ENCODE data around the gene CYFIP1. TPM values are rescaled to one million over a fixed set of nuclear protein-coding genes. Genes with fewer than 3 reads are reported as not detected.

Gene CYFIP1
- polyA plus RNA-seq, 3 donors: 47.1 to 85.5 (median 63.8) TPM

DNA sequence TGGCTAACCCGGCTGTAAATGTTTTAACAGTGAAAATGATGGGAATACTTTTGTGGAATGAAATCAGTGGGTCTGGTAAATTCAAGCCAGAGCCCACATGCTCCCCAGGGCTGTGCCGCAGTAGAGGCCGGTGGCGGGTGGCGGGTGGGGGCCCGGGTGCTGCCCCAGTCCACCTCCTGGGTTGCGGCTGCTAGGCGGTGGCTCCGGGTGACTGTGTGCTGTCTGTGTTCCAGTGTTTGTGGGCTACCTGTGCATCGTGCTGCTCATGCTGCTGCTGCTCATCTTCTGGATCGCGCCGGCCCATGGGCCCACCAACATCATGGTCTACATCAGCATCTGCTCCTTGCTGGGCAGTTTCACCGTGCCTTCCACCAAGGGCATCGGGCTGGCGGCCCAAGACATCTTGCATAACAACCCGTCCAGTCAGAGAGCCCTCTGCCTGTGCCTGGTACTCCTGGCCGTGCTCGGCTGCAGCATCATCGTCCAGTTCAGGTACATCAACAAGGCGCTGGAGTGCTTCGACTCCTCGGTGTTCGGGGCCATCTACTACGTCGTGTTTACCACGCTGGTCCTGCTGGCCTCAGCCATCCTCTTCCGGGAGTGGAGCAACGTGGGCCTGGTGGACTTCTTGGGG is 156.6 kb downstream of the CYFIP1 start:
- DNase-seq: no peak
- Mint-ChIP-seq H3K4me1 (no peaks in the 10 kb centered on the region), H3K9me3 (no peaks in the 10 kb centered on the region), H3K4me3 (no peak overlapping the region), H3K36me3 (peaks cover 10 to 21% of the 10 kb centered on the region in 2 donors), H3K27ac (no peak overlapping the region), H3K27me3 (ENCODE audit: low read depth in 3 of 3) (peaks cover 0 to 2% (median 0%) of the 10 kb centered on the region in 3 donors)
- intact Hi-C loops (cut with micrococcal nuclease): no loop called here
- no peak overlapping the region for H2AFZ ChIP-seq (ENCODE audit: insufficient read depth, low read depth, low read length, poor library complexity, severe bottlenecking)
- no peaks in the 10 kb centered on the region for H4K20me1 ChIP-seq (ENCODE audit: insufficient read depth, low read length)
- H3K9ac ChIP-seq (ENCODE audit: insufficient read depth, low read length, poor library complexity, severe bottlenecking): no peak overlapping the region
- H3K4me1 ChIP-seq (ENCODE audit: control insufficient read depth in 1 of 2, insufficient read depth in 2 of 2, low read length in 2 of 2): no peaks in the 10 kb centered on the region
- no peak overlapping the region for H3K27ac ChIP-seq (ENCODE audit: low read depth in 1 of 2, low read length in 2 of 2)
- no peaks in the 10 kb centered on the region for H3K9me3 ChIP-seq (replicated peaks in 1 of 2; ENCODE audit: control insufficient read depth in 1 of 2, insufficient read depth in 1 of 2, low read length in 2 of 2)
- no peak overlapping the region for H3K4me3 ChIP-seq (replicated peaks in 1 of 3; ENCODE audit: low read depth in 2 of 3, low read length in 3 of 3)
- no peak overlapping the region for H3K4me2 ChIP-seq (replicated peaks; ENCODE audit: extremely low read depth, low read length, poor library complexity, severe bottlenecking)
- peaks cover 0 to 4% of the 10 kb centered on the region in 2 donors for H3K36me3 ChIP-seq (replicated peaks in 1 of 2; ENCODE audit: control insufficient read depth in 1 of 2, insufficient read depth in 2 of 2, low read length in 2 of 2)
- no peaks in the 10 kb centered on the region for H3K27me3 ChIP-seq (ENCODE audit: control insufficient read depth in 2 of 2, insufficient read depth in 2 of 2, low read length in 2 of 2)
- H3K79me2 ChIP-seq (ENCODE audit: insufficient read depth, low read length): no peaks in the 10 kb centered on the region
- TF ChIP-seq, protein P1, sequence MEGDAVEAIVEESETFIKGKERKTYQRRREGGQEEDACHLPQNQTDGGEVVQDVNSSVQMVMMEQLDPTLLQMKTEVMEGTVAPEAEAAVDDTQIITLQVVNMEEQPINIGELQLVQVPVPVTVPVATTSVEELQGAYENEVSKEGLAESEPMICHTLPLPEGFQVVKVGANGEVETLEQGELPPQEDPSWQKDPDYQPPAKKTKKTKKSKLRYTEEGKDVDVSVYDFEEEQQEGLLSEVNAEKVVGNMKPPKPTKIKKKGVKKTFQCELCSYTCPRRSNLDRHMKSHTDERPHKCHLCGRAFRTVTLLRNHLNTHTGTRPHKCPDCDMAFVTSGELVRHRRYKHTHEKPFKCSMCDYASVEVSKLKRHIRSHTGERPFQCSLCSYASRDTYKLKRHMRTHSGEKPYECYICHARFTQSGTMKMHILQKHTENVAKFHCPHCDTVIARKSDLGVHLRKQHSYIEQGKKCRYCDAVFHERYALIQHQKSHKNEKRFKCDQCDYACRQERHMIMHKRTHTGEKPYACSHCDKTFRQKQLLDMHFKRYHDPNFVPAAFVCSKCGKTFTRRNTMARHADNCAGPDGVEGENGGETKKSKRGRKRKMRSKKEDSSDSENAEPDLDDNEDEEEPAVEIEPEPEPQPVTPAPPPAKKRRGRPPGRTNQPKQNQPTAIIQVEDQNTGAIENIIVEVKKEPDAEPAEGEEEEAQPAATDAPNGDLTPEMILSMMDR (IDR thresholded peaks at IDR 0.05): no peak
- WGBS (ENCODE audit: insufficient coverage): 95% methylated on average over 26 of the region's 29 CpGs

DNA sequence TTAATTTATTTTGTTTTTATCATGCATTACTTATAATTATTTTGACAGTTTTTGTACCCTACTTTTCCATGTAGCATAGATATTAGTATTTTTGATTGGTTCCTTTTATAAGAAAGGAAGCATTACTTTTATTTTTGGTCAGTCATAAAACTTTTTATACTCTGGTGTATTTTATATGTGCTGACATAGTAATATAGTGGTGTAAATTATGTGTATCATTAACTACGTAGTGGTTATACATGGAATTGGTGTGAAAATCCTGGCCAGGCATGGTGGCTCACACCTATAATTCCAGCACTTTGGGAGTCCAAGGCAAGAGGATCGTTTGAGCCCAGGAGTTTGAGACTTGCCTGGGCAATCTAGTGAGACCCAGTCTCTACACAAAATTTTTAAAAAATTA is 160.5 kb downstream of the CYFIP1 start:
- Mint-ChIP-seq H3K36me3 (peaks cover 7 to 21% of the 10 kb centered on the region in 2 donors), H3K27ac (no peak overlapping the region), H3K4me3 (no peak overlapping the region), H3K9me3 (no peaks in the 10 kb centered on the region), H3K27me3 (ENCODE audit: low read depth in 3 of 3) (peaks cover 0 to 2% (median 0%) of the 10 kb centered on the region in 3 donors), H3K4me1 (no peaks in the 10 kb centered on the region)
- TF ChIP-seq, protein P1 (IDR thresholded peaks at IDR 0.05): no peak
- H3K27me3 ChIP-seq (ENCODE audit: control insufficient read depth in 2 of 2, insufficient read depth in 2 of 2, low read length in 2 of 2): no peaks in the 10 kb centered on the region
- H3K9me3 ChIP-seq (replicated peaks in 1 of 2; ENCODE audit: control insufficient read depth in 1 of 2, insufficient read depth in 1 of 2, low read length in 2 of 2): no peaks in the 10 kb centered on the region
- no peak overlapping the region for H3K4me2 ChIP-seq (replicated peaks; ENCODE audit: extremely low read depth, low read length, poor library complexity, severe bottlenecking)
- H3K36me3 ChIP-seq (replicated peaks in 1 of 2; ENCODE audit: control insufficient read depth in 1 of 2, insufficient read depth in 2 of 2, low read length in 2 of 2): peaks cover 0 to 4% of the 10 kb centered on the region in 2 donors
- intact Hi-C loops (cut with micrococcal nuclease): no loop called here
- H3K27ac ChIP-seq (ENCODE audit: low read depth in 1 of 2, low read length in 2 of 2): no peak overlapping the region
- DNase-seq: no peak
- H3K9ac ChIP-seq (ENCODE audit: insufficient read depth, low read length, poor library complexity, severe bottlenecking): no peak overlapping the region
- H3K4me1 ChIP-seq (ENCODE audit: control insufficient read depth in 1 of 2, insufficient read depth in 2 of 2, low read length in 2 of 2): no peaks in the 10 kb centered on the region
- H4K20me1 ChIP-seq (ENCODE audit: insufficient read depth, low read length): no peaks in the 10 kb centered on the region
- no peak overlapping the region for H2AFZ ChIP-seq (ENCODE audit: insufficient read depth, low read depth, low read length, poor library complexity, severe bottlenecking)
- no CpG with 5 or more reads among the region's 2 CpGs for WGBS (ENCODE audit: insufficient coverage)
- H3K79me2 ChIP-seq (ENCODE audit: insufficient read depth, low read length): no peaks in the 10 kb centered on the region
- H3K4me3 ChIP-seq (replicated peaks in 1 of 3; ENCODE audit: low read depth in 2 of 3, low read length in 3 of 3): no peak overlapping the region

Other genes with a start within 250 kb of the CYFIP1 start
- gene NIPA1, start 193.7 kb downstream of the CYFIP1 start, polyA plus RNA-seq: 1 to 10 TPM in 1 of 3 donors, under 1 TPM in 2; 0.47 to 1.3 (median 0.54) TPM
- 10 to 100 TPM; 26.7 to 75.8 (median 49.0) TPM for gene NIPA2, start 141.7 kb downstream of the CYFIP1 start, polyA plus RNA-seq
- 1 to 10 TPM; 1.4 to 5.8 (median 1.8) TPM for gene TUBGCP5, start 59.2 kb upstream of the CYFIP1 start, polyA plus RNA-seq
- gene GOLGA6L1, start 156.5 kb upstream of the CYFIP1 start, polyA plus RNA-seq: not detected